Gastroesophageal sphincter (tissue), 4 donors: ENCODE results near the gene SHISAL1. TPM values are rescaled to one million over a fixed set of nuclear protein-coding genes. Genes with fewer than 3 reads are reported as not detected.

Experiments used
- ATAC-seq: fragments of 150-250 bp; one replicate; pipeline ENCODE4 v1.9.1; 2016; ENCODE audit warnings: mild to moderate bottlenecking, moderate library complexity
- H3K27ac ChIP-seq, 4 donors: fragments of 200-600 bp; sonication (generic) in 3 of 4; 1 replicate in 3 of 4; 2 replicates in 1 of 4; pipeline ENCODE4 v1.5.1; 2016 to 2019
- H3K27me3 ChIP-seq: fragments of 200-600 bp; sonication (generic); one replicate; pipeline ENCODE4 v1.5.1; 2019
- H3K36me3 ChIP-seq, 2 donors: fragments of 200-600 bp; sonication (generic); one replicate each; pipeline ENCODE4 v1.5.1; 2019; ENCODE audit warnings: control low read depth in 1 of 2
- H3K4me1 ChIP-seq, 3 donors: fragments of 200-600 bp; sonication (generic); 1 replicate in 2 of 3; 2 replicates in 1 of 3; pipeline ENCODE4 v1.5.1; 2016 to 2019; ENCODE audit warnings: control low read depth in 2 of 3
- H3K4me3 ChIP-seq, 2 donors: fragments of 200-600 bp; sonication (generic); one replicate each; pipeline ENCODE4 v1.5.1; 2019; ENCODE audit warnings: mild to moderate bottlenecking in 1 of 2, moderate library complexity in 1 of 2
- H3K9me3 ChIP-seq, 3 donors: fragments of 200-600 bp; sonication (generic); one replicate each; pipeline ENCODE4 v1.5.1; 2017 to 2019; ENCODE audit warnings: control low read depth in 2 of 3
- CTCF ChIP-seq, 4 experiments: fragments of 200-600 bp in 2 of 4; fragments of 450-650 bp in 2 of 4; sonication (generic) in 1 of 4; IDR thresholded peaks; one replicate each; pipeline ENCODE4 v1.5.1; 2017 to 2019; ENCODE audit warnings: antibody characterized with exemption in 4 of 4, mild to moderate bottlenecking in 2 of 4, moderate library complexity in 2 of 4
- EP300 ChIP-seq: sonication (generic); formaldehyde crosslinking; IDR thresholded peaks from one replicate; pipeline ENCODE4 v1.6.1; 2017; ENCODE audit warnings: antibody characterized with exemption, mild to moderate bottlenecking
- POLR2A ChIP-seq, 2 donors: fragments of 450-650 bp; IDR thresholded peaks; one replicate each; pipeline ENCODE4 v1.6.1; 2017; ENCODE audit warnings: antibody characterized with exemption in 2 of 2, mild to moderate bottlenecking in 2 of 2, moderate library complexity in 1 of 2
- POLR2AphosphoS5 ChIP-seq: sonication (generic); formaldehyde crosslinking; IDR thresholded peaks from one replicate; pipeline ENCODE4 v1.6.1; 2017; ENCODE audit warnings: antibody characterized with exemption
- WGBS, 2 donors: methylation state at CpG; one replicate each; pipeline ENCODE4 v1.1.5; 2018; ENCODE audit warnings: low coverage in 1 of 2; 5-methylcytosine and 5-hydroxymethylcytosine counted together
- total RNA-seq, 4 donors: library from RNA; depleted of rRNA; stranded (reverse); fragments of >200 nt; gene quantifications; one replicate each; pipeline ENCODE4 v1.1.0, GENCODE V29; 2016

The SHISAL1 gene
- 10 to 100 TPM in 1 of 4 donors, 1 to 10 TPM in 3; 4.5 to 23.1 (median 6.2) TPM for total RNA-seq

GRCh38 chr22:44312766-44313165 is at the start of gene SHISAL1:
Gene SHISAL1 (minus strand): TSS chr22:44312951. CDS start chr22:44300945, 12,006 bp downstream.
- Histone ChIP-seq H3K9me3 (no peaks in the 10 kb centered on the region), H3K27me3 (no peaks in the 10 kb centered on the region), H3K36me3 (no peaks in the 10 kb centered on the region), H3K4me3 (peak within 1 kb of the TSS in 1 of 2 donors; percentile 26), H3K27ac (peak within 1 kb of the TSS; percentile 1 to 84 (median 80)), H3K4me1 (peaks cover 0 to 66% (median 24%) of the 10 kb centered on the region in 3 donors)
- TF ChIP-seq EP300 (no peak), POLR2AphosphoS5 (no peak), POLR2A (IDR thresholded peaks at IDR 0.05) (no peak), CTCF (IDR thresholded peaks at IDR 0.05) (no peak)
- ATAC-seq, result no peak
- WGBS, 2 donors, result 90% methylated on average over 2 of the region's 12 CpGs; no CpG with 5 or more reads in 1 of the 2 donors

- H3K27ac ChIP-seq, result peak overlapping the region in 3 of 4 donors; percentile 80 to 90 (median 83)
- 100% methylated on average over 5 of the region's 12 CpGs; no CpG with 5 or more reads in 1 of the 2 donors for WGBS, 2 donors
These were observed 48.8 kb upstream of the SHISAL1 start for GRCh38 chr22:44361391-44362126.

GRCh38 chr22:44360668-44361381 is 48.1 kb upstream of the SHISAL1 start:
- peak overlapping the region in 1 of 2 donors; percentile 2 for H3K4me3 ChIP-seq
- peak overlapping the region; percentile 15 to 90 (median 82) for H3K27ac ChIP-seq
- peaks cover 0 to 77% (median 42%) of the 10 kb centered on the region in 3 donors for H3K4me1 ChIP-seq
- H3K9me3 ChIP-seq, result no peaks in the 10 kb centered on the region
- 45% methylated on average over 5 of the region's 25 CpGs; no CpG with 5 or more reads in 1 of the 2 donors for WGBS, 2 donors
- no peaks in the 10 kb centered on the region for H3K36me3 ChIP-seq
- peak in 3 of 4 experiments; percentile 38 to 51 (median 49) for TF ChIP-seq CTCF (IDR thresholded peaks at IDR 0.05)
- no peak for TF ChIP-seq POLR2A (IDR thresholded peaks at IDR 0.05)
- TF ChIP-seq POLR2AphosphoS5, result peak; percentile 92
- peak; percentile 51 for ATAC-seq
- no peaks in the 10 kb centered on the region for H3K27me3 ChIP-seq

More at GRCh38 chr22:44361391-44362126, 48.8 kb upstream of the SHISAL1 start:
- Histone ChIP-seq H3K4me1 (peaks cover 0 to 77% (median 42%) of the 10 kb centered on the region in 3 donors), H3K9me3 (no peaks in the 10 kb centered on the region), H3K27me3 (no peaks in the 10 kb centered on the region), H3K4me3 (no peak overlapping the region), H3K36me3 (no peaks in the 10 kb centered on the region)
- TF ChIP-seq POLR2A (IDR thresholded peaks at IDR 0.05), result no peak
- TF ChIP-seq EP300, result no peak
- TF ChIP-seq POLR2AphosphoS5, result no peak
- no peak for TF ChIP-seq CTCF (IDR thresholded peaks at IDR 0.05)
- ATAC-seq, result no peak

GRCh38 chr22:44360306-44360667 is 47.5 kb upstream of the SHISAL1 start:
- Histone ChIP-seq H3K27me3 (no peaks in the 10 kb centered on the region), H3K4me1 (peaks cover 0 to 77% (median 42%) of the 10 kb centered on the region in 3 donors), H3K36me3 (no peaks in the 10 kb centered on the region), H3K4me3 (no peak overlapping the region), H3K9me3 (no peaks in the 10 kb centered on the region), H3K27ac (peak overlapping the region; percentile 15 to 90 (median 82))
- 80% methylated on average over 6 of the region's 12 CpGs; no CpG with 5 or more reads in 1 of the 2 donors for WGBS, 2 donors
- TF ChIP-seq EP300 (no peak), POLR2AphosphoS5 (no peak), POLR2A (IDR thresholded peaks at IDR 0.05) (no peak), CTCF (IDR thresholded peaks at IDR 0.05) (no peak)
- no peak for ATAC-seq
